Parathyroid adenoma (tissue), 2 donors: ENCODE data around the gene MRPL36.

Experiments used
- H2AFZ ChIP-seq: fragments of 300-600 bp; sonication (generic); one replicate; pipeline ENCODE4 v1.7.0; 2017; ENCODE audit warnings: antibody characterized with exemption, mild to moderate bottlenecking
- H3K27ac ChIP-seq: fragments of 300-600 bp; sonication (generic); one replicate; pipeline ENCODE4 v1.7.0; 2017
- H3K27me3 ChIP-seq: fragments of 300-600 bp; sonication (generic); one replicate; pipeline ENCODE4 v1.7.0; 2017; ENCODE audit warnings: low read length; ENCODE audit not compliant: control insufficient read depth, insufficient read depth
- H3K36me3 ChIP-seq: fragments of 300-600 bp; sonication (generic); one replicate; pipeline ENCODE4 v1.7.0; 2017; ENCODE audit warnings: low read length; ENCODE audit not compliant: control insufficient read depth, insufficient read depth
- H3K4me1 ChIP-seq: fragments of 300-600 bp; sonication (generic); one replicate; pipeline ENCODE4 v1.7.0; 2017; ENCODE audit warnings: control low read depth
- H3K4me2 ChIP-seq: fragments of 300-600 bp; sonication (generic); one replicate; pipeline ENCODE4 v1.7.0; 2017; ENCODE audit warnings: low read length
- H3K4me3 ChIP-seq: fragments of 300-600 bp; sonication (generic); one replicate; pipeline ENCODE4 v1.7.0; 2017; ENCODE audit warnings: low read depth, low read length
- H3K79me2 ChIP-seq: fragments of 300-600 bp; sonication (generic); one replicate; pipeline ENCODE4 v1.7.0; 2017; ENCODE audit warnings: control low read depth
- H3K9ac ChIP-seq: fragments of 300-600 bp; sonication (generic); one replicate; pipeline ENCODE4 v1.7.0; 2017; ENCODE audit warnings: mild to moderate bottlenecking
- H3K9me3 ChIP-seq: fragments of 300-600 bp; sonication (generic); one replicate; pipeline ENCODE4 v1.7.0; 2017; ENCODE audit warnings: low read length; ENCODE audit not compliant: control insufficient read depth
- TF ChIP-seq, protein P1 (sequence below): fragments of 300-600 bp; sonication (generic); IDR thresholded peaks from one replicate; pipeline ENCODE4 v1.7.0; 2017; ENCODE audit warnings: antibody characterized with exemption, mild to moderate bottlenecking
- donor health status: primary hyperparathyroidism.

Gene MRPL36

DNA sequence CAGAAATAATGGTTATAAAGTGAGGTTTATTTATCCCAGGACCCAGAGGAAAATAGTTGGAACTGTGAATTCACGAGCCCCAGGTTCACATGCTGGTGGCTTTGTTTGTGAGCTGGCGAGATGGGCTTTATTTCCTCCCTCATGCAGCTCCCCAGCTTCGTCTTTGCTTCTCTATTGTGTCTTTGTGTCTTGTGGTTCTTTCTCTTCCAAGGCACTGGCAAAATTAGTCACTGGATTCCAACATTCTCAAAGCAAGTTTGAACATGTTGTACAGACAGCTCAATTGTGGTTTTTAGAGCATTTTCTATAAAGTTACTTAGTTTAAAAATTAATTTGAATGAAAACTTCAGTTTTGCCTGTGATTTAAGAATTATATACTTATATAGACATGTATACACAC, 8.8 kb upstream of the MRPL36 start:
- no peak overlapping the region for H3K4me2 ChIP-seq
- H3K79me2 ChIP-seq, result peaks cover 23% of the 10 kb centered on the region
- H3K27me3 ChIP-seq, result no peaks in the 10 kb centered on the region
- no peaks in the 10 kb centered on the region for H3K9me3 ChIP-seq
- H2AFZ ChIP-seq, result no peak overlapping the region
- H3K4me3 ChIP-seq, result no peak overlapping the region
- no peaks in the 10 kb centered on the region for H3K36me3 ChIP-seq
- no peaks in the 10 kb centered on the region for H3K4me1 ChIP-seq
- H3K27ac ChIP-seq, result no peak overlapping the region
- TF ChIP-seq, protein P1, sequence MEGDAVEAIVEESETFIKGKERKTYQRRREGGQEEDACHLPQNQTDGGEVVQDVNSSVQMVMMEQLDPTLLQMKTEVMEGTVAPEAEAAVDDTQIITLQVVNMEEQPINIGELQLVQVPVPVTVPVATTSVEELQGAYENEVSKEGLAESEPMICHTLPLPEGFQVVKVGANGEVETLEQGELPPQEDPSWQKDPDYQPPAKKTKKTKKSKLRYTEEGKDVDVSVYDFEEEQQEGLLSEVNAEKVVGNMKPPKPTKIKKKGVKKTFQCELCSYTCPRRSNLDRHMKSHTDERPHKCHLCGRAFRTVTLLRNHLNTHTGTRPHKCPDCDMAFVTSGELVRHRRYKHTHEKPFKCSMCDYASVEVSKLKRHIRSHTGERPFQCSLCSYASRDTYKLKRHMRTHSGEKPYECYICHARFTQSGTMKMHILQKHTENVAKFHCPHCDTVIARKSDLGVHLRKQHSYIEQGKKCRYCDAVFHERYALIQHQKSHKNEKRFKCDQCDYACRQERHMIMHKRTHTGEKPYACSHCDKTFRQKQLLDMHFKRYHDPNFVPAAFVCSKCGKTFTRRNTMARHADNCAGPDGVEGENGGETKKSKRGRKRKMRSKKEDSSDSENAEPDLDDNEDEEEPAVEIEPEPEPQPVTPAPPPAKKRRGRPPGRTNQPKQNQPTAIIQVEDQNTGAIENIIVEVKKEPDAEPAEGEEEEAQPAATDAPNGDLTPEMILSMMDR, result no peak
- H3K9ac ChIP-seq, result no peak overlapping the region

DNA sequence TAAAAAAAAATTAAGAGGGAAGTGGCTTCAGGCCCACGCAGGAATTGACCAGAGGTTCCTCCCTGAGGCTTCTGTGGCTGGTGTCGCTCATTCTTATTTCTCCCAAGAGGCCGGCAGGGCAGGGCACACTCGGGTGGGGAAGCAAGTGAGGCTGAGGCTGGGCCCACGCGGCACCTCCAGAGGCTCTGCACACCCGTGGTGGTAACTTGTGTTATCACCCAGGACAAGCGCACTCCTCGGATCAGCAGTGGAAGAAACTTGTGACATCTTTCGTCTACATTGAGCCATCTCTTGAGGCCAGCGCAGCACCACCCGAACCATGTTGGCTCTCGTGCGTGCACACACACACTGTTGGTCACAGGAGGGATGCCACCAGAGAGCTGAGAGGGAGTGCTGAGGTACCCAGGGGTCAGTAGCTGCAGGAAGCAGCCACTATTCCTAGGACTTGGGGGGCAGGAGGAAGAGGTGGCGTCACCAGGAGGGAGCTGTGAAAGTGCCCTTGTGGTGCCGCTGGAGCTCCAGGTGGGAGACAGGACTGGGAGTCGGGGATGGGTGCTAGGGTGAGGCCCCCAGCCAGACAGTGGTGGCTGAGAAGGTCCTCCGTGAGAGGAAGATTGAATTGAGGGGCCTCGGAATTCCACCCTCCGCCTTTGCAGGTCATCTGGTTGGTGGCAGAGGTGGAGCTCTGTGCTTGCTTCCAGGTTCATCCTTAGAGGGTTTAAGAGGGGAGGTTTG, 8.0 kb upstream of the MRPL36 start:
- TF ChIP-seq, protein P1, result no peak
- Histone ChIP-seq H3K9me3 (no peaks in the 10 kb centered on the region), H3K4me2 (no peak overlapping the region), H3K79me2 (peaks cover 25% of the 10 kb centered on the region), H3K9ac (no peak overlapping the region), H2AFZ (no peak overlapping the region), H3K36me3 (no peaks in the 10 kb centered on the region), H3K4me1 (no peaks in the 10 kb centered on the region), H3K4me3 (no peak overlapping the region), H3K27ac (no peak overlapping the region), H3K27me3 (no peaks in the 10 kb centered on the region)

DNA sequence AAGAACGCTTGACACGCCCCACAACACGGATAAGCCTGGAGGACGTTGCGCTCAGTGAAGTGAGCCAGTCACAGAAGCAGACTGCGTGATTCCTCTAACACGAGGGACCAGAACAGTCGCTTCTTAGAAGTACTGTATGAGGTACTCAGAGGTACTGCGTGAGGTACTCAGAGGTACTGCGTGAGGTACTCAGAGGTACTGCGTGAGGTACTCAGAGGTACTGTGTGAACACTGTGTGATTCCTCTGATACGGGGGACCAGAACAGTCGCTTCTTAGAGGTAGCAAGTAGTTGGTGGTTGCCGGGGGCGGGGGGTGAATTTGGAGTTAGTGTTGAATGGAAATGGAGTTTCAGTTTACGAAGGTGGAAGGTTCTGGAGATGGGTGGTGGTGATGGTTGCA, 7.3 kb upstream of the MRPL36 start:
- no peak overlapping the region for H3K27ac ChIP-seq
- no peak overlapping the region for H2AFZ ChIP-seq
- no peak overlapping the region for H3K4me3 ChIP-seq
- no peaks in the 10 kb centered on the region for H3K4me1 ChIP-seq
- H3K27me3 ChIP-seq, result no peaks in the 10 kb centered on the region
- TF ChIP-seq, protein P1, result no peak
- H3K36me3 ChIP-seq, result no peaks in the 10 kb centered on the region
- H3K79me2 ChIP-seq, result peaks cover 25% of the 10 kb centered on the region
- H3K9me3 ChIP-seq, result no peaks in the 10 kb centered on the region
- H3K4me2 ChIP-seq, result no peak overlapping the region
- H3K9ac ChIP-seq, result no peak overlapping the region

DNA sequence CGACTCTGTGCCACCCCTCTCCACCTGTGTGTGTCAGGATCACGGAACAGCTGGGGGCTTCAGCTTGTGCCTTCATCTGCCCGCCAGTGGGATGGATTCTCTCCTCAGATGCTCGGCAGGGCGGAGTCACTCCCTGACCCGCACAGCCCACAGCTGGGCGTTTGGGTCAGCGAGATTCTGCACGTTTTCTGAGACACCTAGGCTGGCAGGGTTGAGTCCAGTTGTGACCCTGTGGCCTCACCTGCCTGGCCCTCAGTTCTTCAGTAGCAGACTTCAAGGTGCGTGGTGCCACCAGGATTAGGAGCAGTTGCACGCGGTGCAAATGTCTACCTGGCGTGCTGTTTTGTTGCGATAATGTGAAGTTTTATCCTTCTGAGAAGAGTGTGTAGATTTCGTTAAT, 6.6 kb upstream of the MRPL36 start:
- Histone ChIP-seq H3K79me2 (peaks cover 25% of the 10 kb centered on the region), H3K27me3 (no peaks in the 10 kb centered on the region), H3K4me2 (no peak overlapping the region), H3K36me3 (no peaks in the 10 kb centered on the region), H3K9me3 (no peaks in the 10 kb centered on the region), H3K4me3 (no peak overlapping the region), H3K9ac (no peak overlapping the region), H3K27ac (no peak overlapping the region), H2AFZ (no peak overlapping the region), H3K4me1 (no peaks in the 10 kb centered on the region)
- TF ChIP-seq, protein P1, result no peak

DNA sequence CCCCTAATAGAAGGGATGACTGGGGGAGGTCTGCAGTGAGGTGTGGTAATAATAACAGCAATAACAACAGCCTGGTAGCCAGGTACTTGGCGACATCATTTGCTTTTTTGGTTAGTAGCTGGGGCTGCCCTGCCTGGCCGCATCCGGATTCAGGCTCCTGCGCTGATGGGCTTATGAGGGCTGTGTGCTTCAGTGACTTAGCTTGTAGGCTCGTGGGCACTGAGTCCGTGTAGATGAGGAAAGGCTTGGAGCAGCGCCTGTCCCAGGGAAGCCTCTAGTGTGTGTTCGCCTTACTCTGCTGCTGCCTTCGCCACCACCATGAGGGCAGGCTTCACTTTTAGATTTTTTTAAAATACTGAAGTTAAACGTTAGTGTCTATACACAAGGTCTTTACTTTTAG, 6.1 kb upstream of the MRPL36 start:
- Histone ChIP-seq H3K4me1 (no peaks in the 10 kb centered on the region), H2AFZ (no peak overlapping the region), H3K79me2 (peaks cover 25% of the 10 kb centered on the region), H3K27me3 (no peaks in the 10 kb centered on the region), H3K9me3 (no peaks in the 10 kb centered on the region), H3K9ac (no peak overlapping the region), H3K27ac (no peak overlapping the region), H3K36me3 (no peaks in the 10 kb centered on the region), H3K4me2 (no peak overlapping the region), H3K4me3 (no peak overlapping the region)
- TF ChIP-seq, protein P1, result no peak
